ENCODE measurements around the gene ZNF407.

ZNF407 gene

DNA sequence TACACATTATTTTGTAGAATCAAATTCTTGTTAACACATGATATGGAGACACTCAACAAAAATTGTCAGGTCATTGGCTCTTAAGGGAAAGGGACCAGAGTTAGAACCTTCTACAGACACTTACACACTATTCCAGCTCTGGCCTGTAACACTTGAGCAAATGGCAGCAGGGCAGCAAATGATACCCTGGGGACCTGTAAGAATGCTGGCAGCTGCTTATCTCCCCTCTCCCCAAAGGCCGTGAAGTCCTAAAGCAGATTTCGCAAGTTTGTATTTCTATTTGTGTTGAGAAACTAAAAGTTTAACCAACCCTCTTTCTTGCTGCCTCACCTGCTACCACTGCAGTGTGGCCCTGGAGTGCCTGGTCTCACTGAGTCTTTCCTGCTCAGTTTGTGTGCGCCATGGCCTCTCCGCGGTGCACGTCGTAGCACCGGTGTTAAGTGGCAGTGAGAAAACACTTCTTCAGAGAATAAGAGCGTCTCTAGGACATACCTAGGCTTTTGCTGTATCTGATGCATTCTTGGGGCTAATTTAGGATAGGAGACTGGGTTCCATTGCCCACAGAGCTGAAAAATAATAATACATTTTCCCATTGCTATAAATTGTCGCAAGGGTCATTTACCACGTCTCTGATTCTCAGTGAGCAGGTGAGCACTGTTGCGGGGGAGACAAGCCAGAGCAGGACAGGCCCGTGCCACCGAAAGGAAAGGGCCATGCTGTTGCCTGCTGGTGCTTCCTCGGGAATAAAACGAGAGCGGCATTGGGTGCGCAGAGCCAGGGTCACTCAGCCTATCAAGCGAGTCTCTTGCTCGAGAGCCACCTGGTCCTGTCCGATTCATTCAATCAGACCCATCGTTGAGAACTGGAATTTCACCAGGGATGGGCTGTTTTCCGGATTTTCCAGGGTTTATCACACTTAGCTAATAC, 406.4 kb downstream of the ZNF407 start:
- DNase-seq (ENCODE audit: low spot score): no peak

DNA sequence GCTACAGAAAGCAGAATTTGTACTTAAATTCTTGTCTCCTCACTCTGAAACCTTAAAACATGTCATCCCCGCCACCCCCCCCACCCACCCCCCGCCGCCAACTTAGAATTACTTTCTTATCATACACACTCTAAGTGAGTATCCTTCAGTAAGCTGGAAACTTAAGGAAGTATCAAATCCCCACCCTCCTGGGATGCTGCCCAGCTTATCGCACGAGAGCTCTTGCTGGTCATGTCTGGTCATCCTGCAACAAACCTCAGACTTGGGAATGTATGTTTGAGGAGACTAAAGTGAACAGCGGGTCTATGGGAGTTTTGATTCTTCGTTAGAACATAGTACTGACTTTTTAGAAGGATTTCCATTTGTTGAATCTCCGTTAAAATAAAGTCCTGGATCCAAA, 408.0 kb downstream of the ZNF407 start:
- DNase-seq (ENCODE audit: low spot score): no peak

DNA sequence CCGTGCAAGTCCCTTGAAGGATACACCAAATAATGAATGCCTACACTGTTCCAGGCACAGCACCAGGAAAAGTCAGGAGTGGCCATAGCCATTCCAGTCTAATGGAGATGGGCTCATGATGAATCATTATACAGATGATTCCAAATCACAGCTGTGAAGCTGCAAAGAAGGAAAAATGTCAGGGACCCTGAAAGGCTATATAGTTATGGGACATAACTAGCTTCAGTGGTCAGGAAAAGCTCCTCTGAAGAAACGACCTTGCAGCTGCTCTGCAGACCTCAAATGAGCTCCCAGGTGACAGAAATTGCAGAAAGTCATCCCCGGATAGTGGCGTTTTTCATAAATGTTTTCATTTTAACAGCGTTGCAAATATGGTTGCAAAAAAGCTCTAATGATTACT, 410.5 kb downstream of the ZNF407 start:
- DNase-seq (ENCODE audit: low spot score): no peak

DNA sequence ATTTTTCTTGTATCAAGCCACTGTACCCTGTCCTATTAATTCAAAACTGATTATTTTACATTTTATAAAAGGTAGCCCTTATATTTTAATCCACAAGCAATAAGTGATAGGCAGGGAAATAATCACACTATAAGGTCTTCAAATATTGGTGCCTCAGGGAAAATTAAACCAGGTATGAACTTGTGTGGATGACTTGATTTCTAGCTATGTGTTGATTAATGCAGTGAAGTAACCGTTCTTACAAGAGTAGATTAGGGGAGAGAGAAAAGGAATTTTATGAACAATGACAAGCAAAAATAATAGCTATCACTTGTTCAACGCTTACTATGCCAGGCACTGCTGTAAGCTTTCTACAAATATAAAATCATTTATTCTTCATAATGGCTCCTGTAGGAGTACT, 411.6 kb downstream of the ZNF407 start:
- DNase-seq (ENCODE audit: low spot score): no peak

DNA sequence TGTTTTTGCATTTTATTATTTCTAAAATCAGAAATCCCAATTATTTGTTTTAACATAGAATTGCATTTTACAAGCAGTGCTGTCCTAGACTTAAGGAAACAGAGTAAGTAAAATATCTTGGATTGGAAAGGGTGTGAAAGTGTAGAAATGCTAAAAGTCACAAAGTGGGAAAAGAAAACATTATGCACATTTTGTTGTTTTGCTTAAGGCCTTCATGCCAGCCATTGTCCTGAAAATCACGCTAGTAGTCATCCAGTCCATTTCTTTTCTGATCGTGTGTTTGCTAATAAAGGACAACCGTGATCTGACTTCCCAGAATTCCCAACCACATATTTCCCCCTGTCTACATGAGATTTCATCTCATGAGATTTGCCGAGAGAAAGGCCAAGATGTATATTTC, 412.2 kb downstream of the ZNF407 start:
- DNase-seq (ENCODE audit: low spot score): no peak

DNA sequence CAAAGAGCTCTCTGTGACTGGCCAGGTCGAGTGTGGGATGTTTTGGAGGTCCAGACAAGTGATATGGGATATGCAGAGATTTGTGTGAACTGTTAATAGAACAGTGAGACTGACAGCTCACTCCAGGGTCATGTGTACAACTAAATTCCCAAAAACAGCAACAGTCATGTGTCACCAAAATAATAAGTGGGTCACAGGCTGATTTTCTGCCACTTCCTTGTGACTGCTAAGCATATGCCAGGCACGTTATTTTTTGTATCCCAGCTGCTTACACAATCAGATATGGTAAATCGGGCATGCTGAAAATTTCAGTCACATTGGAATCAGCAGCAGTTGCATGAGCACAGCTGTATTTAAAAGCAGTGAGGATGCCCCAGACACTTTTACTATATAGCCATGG, 412.6 kb downstream of the ZNF407 start:
- no peak for DNase-seq (ENCODE audit: low spot score)

DNA sequence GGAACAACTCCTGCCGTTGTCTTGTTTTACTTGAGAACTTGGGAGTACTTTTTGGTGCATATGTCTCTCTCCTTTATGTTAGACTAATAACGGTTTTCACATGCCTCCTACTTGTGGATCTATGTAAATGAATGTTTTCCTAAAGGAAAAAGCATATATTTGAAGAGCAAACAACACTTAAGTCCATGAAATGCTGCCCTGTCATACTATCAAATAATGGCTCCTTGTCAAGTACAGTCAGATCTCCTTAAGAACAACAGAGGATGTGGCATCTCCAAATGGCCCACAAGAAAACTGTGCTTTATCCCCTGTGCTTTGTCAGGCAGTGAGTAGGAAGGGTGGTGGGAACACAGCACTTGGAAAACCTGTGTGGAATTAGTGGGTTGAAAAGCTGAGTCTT, 413.0 kb downstream of the ZNF407 start:
- DNase-seq (ENCODE audit: low spot score): no peak

DNA sequence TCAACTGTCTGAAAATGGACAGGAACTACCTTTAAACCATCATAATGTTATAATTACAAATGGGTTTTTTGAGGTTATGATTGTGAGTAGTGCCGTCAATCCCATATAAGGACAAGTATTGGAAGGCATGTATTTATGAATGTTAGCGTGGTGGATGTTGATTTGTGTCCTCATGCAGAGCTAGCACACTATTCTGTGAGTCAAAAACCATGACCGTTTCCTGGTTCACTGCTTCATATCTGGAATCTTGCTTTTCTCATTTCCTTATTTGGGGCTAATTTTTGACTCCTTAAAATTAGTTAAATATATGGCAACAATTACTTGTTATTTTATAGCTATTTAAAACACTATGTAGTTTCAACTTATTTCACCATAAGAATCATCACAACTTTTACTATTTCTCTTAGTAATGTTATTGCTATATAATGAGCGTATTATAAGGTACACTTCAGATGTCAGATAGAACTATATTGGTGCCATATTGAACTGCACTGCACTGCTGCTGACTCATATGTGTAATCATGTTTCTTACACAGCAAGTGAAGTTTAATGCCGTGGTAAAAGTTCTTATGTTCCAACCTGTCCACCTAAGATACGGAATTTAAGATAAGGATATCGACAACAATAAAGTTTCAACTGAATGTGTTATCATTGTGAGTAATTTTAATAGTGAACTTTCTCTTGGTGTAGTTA, 418.5 kb downstream of the ZNF407 start:
- DNase-seq (ENCODE audit: low spot score): no peak

DNA sequence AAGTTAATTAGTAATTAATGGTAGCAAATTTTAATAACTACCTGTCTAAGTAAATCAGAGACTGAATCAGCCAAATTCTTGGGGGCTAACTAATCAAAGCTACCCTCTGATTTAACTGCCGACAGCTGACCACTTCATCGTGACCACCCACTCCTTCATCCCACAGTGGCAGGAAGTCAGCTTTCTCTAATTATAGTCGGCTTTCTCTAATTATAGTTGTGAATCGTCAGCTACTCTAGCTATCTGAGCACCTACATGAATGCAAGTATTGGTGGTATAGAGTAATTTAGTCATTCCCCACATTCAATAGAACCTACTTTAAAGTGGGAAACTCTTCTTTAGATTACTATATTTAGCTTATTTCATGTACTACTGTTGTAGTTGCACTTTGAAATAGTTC, 425.8 kb downstream of the ZNF407 start:
- DNase-seq (ENCODE audit: low spot score): no peak

DNA sequence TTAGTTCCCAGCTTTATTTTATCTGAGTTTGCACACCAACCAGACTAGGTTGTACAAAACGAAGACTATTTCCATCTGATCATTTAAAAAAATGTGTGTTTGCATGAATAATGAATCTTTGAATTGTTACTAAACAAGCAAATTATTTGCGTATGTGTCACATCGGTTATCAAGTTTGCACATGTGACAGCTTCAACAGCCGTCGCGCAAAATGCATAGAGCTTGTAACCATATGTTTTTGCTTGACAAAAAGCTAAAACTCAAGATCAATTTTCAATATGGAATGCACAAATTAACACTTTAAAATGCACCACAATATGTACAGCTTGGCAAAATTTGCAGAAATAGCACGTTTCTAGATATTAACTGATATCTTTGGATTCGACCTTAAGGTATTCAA, 427.2 kb downstream of the ZNF407 start:
- DNase-seq (ENCODE audit: low spot score): no peak

DNA sequence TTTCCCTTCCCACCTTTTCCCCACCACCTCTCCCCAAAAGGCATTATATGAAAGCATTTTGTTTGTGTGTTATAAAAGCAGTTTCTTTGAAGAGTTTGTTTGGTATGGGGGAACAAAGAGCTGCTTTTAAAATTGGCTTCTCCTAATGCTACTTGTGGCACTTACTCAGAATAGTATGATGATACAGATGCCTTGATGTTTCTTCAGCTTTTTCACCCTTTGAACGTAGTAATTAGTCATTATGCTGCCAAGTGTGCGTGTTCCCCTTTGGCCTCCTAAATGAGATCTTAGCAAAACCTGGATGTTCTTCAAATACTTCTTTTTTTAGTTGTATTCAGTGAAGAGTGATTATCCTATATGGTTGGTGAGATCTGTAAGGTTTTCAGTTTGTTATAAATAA, 427.9 kb downstream of the ZNF407 start:
- DNase-seq (ENCODE audit: low spot score): no peak

DNA sequence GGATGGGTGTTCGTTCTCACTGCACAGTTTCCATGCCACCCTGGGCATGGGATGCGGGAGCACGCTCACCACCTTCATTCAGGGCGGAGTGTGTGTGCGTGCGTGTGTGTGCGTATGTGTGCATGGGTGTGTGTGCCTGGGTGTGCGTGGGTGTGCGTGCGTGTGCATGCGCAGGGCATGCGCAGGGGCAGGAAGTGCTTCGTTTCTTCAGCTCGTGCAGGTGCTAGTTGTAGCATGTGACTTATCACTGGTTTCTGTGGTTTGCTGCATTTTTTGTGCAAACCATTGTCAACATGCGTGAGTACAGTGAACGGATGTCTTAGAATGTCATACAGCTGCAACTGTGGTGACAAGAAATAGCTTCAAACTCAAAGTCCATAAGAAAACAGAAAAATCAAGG, 431.8 kb downstream of the ZNF407 start:
- DNase-seq (ENCODE audit: low spot score): no peak

DNA sequence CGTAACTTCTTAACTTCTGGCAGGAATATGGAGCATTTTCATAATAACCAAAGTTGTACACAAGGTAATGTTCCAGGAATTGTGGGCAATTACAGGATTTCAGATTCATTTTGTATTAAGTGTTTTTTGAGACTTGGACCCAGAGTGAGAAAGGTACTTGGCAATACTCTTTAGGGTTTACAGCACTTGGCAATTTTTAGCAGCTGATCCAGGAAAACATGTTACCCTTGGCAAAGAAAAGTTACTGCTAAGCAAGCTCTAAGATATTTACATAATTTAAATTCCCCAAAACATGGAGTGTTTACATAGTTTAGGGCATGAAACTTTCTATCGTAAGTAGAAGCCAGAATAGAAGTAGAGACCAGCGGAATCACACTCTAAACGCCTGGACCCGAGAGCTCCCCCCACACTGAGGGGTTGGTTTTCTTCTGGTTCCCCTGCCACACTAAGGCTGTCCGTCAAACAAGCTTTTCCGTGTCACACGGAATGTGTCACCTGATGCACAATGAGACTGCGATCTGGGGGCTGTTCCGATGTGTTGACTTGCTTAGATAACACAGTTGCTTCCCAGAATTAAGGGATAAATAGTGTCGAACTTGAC, 434.1 kb downstream of the ZNF407 start:
- no peak for DNase-seq (ENCODE audit: low spot score)

DNA sequence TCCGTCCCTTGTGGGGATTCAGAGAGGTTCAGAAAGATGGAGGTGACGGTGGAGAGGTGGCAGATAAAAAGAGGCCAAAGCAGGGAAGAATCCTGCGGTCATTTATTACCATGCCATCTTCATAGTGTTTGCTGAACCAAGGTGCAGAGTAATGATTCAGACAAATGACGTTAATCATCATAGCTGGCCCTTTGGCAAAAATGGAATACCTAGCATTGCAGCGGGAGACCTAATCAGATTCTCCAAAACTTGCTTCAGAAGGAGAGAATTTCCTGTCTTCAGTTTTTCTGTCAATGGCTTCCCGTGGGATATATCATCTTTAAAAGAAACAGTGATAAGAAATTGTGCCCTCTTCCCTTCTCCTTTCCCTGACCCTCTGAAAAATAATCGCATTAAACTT, 435.8 kb downstream of the ZNF407 start:
- DNase-seq (ENCODE audit: low spot score): no peak

DNA sequence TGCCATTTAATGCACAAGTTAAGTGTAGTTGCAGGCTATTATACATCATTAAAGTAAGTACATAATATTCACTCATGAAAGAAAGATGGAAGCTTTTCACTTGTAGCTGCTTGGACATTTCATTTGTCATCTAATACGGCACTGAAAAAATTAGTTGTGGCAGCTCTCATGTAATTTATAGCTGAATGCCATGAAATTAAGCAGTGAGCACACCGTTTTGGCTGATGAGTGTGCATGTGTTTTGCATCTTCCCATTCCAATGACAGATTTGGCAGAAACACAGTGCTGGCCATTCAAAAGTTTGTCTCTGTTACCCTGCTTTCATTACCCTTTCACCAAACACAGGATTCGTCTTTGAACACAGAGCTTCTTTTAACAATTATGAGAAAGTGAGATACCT, 437.3 kb downstream of the ZNF407 start:
- DNase-seq (ENCODE audit: low spot score): no peak

DNA sequence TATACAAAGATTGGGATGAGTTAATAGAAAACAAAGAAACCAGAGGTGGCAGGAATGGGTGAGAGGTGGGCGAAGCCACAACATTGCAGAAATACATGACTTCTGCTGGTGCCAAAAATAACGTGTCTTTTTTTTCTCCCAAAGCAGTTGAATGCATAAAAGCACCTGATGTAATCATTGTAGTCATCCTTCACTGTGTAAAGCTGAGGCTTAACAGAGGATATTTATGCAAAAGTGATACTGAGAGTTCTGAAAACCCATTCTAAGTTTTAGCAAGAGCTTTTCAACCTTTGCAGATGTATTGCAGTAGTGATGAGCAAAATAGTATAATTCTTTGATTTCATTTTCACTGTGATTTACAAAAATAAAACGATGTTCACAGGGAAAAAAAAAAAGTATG, 438.3 kb downstream of the ZNF407 start:
- no peak for DNase-seq (ENCODE audit: low spot score)

DNA sequence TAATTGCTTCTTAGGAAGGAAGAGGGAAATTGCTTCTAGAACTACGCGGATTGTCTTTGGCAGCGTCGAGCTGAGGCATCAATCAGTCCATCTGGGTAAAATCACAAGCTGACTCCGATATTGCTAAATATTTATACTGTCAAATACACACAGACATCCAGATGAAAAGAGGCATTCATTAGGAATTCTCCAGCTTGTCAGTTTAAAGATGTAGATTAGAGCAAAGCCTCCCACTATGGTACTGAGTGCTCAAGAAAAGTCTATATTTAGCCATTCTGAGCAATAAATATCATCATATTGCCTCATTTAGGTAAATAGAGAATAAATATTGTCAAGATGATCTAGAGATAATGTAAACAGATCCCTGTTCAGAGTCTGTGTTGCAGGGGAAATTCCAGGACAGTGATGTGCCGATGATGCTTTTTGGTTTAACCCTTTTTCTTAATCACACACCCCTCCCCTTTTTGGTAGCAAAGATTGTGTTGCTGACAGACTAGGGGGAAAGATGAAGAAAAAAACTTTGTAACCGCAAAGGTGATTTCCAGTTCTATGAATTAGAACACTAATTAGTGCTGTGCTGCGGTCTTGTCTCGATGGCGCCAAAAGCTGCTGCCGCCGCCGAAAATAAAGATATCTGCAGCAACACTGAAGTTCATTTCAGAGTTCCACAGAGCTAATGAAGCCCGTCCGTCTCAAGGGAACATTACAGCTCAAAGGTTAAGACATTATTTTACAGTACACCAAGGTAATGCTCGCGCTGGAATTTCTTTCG, 439.4 kb downstream of the ZNF407 start:
- no peak for DNase-seq (ENCODE audit: low spot score)

DNA sequence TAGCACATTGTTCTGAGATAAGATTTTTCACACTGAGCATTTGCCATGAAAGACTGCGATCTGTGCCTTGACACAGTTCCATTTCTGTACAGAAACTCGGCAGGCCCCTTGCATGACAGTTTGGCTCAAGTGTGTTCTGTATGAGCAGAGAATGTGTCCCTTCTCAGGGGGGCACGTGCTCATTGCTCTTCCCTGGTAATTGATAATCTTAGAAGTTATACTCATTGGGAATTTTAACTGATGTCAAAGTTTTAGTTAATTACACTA, 440.0 kb downstream of the ZNF407 start:
- DNase-seq (ENCODE audit: low spot score): no peak

DNA sequence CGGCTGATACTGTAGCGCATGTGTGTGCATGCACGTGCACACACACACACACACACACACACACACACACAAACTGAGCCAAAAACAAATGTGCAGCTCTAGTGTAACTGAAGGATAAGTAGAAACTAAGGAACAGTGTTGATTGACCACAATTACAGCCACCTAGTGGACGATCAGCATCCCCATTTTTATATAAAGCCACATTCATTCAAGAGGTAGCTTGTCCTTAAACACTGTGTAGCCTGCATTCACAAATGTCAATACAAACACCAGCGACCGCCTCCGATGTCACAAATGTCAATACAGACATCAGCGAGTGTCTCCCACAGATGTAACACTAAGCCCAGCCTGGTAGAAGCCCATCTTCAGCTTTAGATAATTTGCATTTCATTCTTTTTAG, 443.9 kb downstream of the ZNF407 start:
- no peak for DNase-seq (ENCODE audit: low spot score)

DNA sequence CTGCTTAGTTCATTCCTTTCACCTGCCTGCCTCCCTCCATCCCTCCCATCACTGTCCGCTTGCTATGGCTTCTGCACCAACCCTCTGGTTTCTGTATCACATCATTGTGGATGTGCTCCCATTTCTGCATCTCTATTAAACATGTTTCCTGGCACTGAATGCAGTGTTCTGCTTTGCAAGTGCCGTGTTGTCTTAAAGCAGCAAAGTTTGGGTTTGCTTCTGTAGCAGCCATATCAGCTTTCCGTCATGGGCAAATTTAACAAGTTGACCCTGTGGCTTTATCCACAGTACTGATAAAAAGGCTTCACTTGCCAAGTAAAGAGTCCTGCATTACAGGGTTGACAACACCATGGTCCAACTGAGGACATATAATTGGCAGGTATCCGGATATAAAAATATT, 445.8 kb downstream of the ZNF407 start:
- DNase-seq (ENCODE audit: low spot score): no peak

DNA sequence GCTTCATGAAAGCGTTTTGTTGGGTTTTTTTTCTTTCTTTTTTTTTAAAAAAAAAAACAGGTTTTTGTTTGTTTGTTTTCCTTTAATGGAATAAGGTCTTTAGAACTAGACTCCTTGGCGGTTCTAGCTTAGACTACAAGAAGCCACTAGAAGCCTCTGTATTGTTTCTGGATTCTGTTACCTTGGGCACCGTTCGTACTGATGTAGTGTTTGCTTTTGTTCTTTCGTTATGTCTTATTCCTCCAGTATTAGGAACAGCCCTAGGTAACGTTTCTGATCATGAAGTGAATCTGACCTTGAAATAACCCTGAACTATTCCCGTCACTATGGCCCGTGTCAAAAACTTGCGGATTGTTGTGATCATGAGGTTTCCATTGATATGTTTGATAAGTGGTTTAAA, 446.6 kb downstream of the ZNF407 start:
- DNase-seq (ENCODE audit: low spot score): no peak

DNA sequence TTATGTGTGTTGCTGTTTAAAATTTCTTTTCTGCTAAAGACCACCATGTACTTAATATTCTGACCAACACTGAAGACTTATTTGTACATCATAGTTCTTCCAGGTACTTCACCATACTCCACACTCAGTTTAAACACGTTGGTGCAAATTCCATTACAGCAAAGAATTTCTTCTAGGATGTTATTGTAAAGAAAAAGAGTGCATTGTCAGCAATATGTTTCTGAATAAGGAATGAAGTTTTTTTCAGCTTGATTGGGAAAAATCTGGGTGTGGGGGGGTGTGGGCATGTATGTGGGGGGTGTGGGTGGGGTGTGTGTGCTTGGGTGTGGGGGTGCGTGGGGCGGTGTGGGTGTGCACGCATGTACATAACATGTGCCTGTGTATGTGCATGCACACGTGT, 447.1 kb downstream of the ZNF407 start:
- no peak for DNase-seq (ENCODE audit: low spot score)
